Activated CD8-positive, alpha-beta T cell treated with anti-CD3 and anti-CD28 coated beads for 36 hours (primary cell): ENCODE measurements around the gene RAB26. TPM values are rescaled to one million over a fixed set of nuclear protein-coding genes. Genes with fewer than 3 reads are reported as not detected.

ENCODE experiments used
- ATAC-seq: fragments of 200-7000 bp; cut with Tn5 transposase; one replicate; pipeline ENCODE4 v1.10.0; 2021; ENCODE audit warnings: mild to moderate bottlenecking, moderate library complexity
- CTCF ChIA-PET: fragments of 350-600 bp; sonication (Branson Sonifier 250); formaldehyde crosslinking; loops from one replicate; lab custom pipeline; 2021; ENCODE audit warnings: antibody characterized with exemption; lab: Charles Lee
- POLR2A ChIA-PET: fragments of 350-600 bp; sonication (Branson Sonifier 250); formaldehyde crosslinking; loops from one replicate; lab custom pipeline; 2021; ENCODE audit warnings: antibody characterized with exemption; lab: Charles Lee
- DNase-seq: peaks from one replicate; pipeline ENCODE4 v3.0.0-alpha.2; 2020
- H3K27ac Mint-ChIP-seq: one replicate; pipeline ENCODE4 v1.8.0; 2021; ENCODE audit warnings: mild to moderate bottlenecking, mixed read lengths
- H3K27me3 Mint-ChIP-seq: one replicate; pipeline ENCODE4 v1.8.0; 2021; ENCODE audit warnings: mixed read lengths
- H3K36me3 Mint-ChIP-seq: one replicate; pipeline ENCODE4 v1.8.0; 2021; ENCODE audit warnings: low read depth, mixed read lengths
- H3K4me1 Mint-ChIP-seq: one replicate; pipeline ENCODE4 v1.8.0; 2021; ENCODE audit warnings: low read depth, mixed read lengths
- H3K4me3 Mint-ChIP-seq: one replicate; pipeline ENCODE4 v1.8.0; 2021; ENCODE audit warnings: mild to moderate bottlenecking, moderate library complexity, mixed read lengths
- H3K9me3 Mint-ChIP-seq: one replicate; pipeline ENCODE4 v1.8.0; 2021; ENCODE audit warnings: mixed read lengths
- CTCF ChIP-seq: fragments of 200-600 bp; IDR thresholded peaks from one replicate; pipeline ENCODE4 v1.8.0; 2022; ENCODE audit warnings: antibody characterized with exemption, mild to moderate bottlenecking
- intact Hi-C: fragments of 100-400 bp; cut with micrococcal nuclease; formaldehyde crosslinking; loops from one replicate; pipeline ENCODE4 v1.10.0; 2022
- total RNA-seq, 2 experiments: library from RNA; stranded (reverse); gene quantifications; one replicate each; pipeline ENCODE4 v1.2.3, GENCODE V29; 2021

Gene RAB26
- total RNA-seq, 2 experiments from 2014 or later, result 0.34 to 0.49 TPM

DNA sequence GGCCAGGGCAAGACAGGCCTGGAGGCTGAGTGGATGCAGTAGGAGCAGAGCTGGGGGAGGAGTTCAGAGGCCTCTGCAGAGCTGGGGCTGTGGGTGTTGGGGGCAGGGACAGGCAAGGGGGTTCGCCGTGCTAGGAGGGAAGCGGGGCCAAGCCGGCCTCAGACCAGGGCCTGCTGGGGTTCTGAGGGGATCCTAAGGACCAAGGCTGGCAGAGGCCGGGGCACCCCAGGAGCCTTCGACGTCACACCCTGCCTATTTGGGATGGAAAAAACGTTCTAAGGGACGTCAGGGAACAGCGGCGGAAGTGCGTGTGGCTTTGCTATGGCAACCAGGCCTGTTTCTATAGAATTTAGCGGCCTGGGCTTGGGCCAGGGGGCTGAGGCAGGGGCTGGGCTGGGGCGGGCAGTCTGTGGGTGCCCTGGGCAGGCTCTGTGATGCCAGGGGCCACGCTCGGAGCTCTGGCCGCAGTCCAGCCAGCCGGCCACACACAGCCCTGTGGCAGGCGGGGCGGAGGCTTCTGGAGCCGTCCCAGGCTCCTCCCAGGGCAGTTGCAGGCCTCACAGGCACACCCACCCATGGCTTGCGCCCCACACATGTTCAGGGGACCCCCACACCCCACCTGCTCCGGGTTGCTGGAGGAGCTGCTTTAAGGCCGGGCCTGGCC lies 10.9 kb downstream of the RAB26 start:
- ATAC-seq, result no peak
- ChIA-PET CTCF (no interaction called here), POLR2A (interaction anchor here (0.6 to 0.7 kb wide), 3 partner anchors 12 to 976 kb away, joined by 3 read pairs; no protein-coding TSS in a partner anchor)
- no peak overlapping the region for H3K4me3 Mint-ChIP-seq
- no peak for TF ChIP-seq CTCF
- H3K27me3 Mint-ChIP-seq, result no peaks in the 10 kb centered on the region
- H3K9me3 Mint-ChIP-seq, result no peaks in the 10 kb centered on the region
- intact Hi-C loops, result no loop called here
- H3K4me1 Mint-ChIP-seq, result peaks cover 19% of the 10 kb centered on the region
- no peak overlapping the region for H3K27ac Mint-ChIP-seq
- DNase-seq, result no peak
- H3K36me3 Mint-ChIP-seq, result peaks cover 16% of the 10 kb centered on the region

- Mint-ChIP-seq H3K9me3 (no peaks in the 10 kb centered on the region), H3K4me3 (no peak overlapping the region), H3K4me1 (peaks cover 19% of the 10 kb centered on the region), H3K27me3 (no peaks in the 10 kb centered on the region), H3K27ac (peak overlapping the region; percentile 30), H3K36me3 (peaks cover 9% of the 10 kb centered on the region)
- no peak for ATAC-seq
- intact Hi-C loops, result no loop called here
- ChIA-PET CTCF (no interaction called here), POLR2A (interaction anchor here (1.7 kb wide), 1 partner anchor 50 kb away, joined by 4 read pairs; the partner anchor contains the start of gene BRICD5)
- TF ChIP-seq CTCF, result no peak
- no peak for DNase-seq
Observed at GRCh38 chr16:2160915-2161551, 12.6 kb downstream of the RAB26 start.

DNA sequence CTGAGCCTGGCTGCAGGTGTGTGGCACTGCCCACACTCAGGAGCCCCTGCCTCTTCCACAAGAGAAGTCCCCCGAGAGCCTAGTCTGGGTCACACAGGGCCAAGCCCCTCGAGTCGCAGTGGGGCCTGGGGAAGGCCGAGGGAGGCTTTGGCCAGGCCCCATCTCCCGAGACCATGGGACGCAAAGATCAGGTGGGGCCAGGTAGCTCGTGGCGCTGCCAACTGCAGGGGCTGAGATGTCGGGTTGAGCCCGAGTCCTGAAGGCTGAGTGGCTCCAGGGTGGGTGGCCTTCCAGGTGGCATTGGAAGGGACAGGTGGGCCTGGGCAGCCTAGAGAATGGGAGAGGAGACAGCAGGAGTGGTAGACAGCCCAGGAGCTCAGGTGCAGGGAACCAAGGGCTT lies 13.5 kb downstream of the RAB26 start:
- no peak overlapping the region for H3K4me3 Mint-ChIP-seq
- TF ChIP-seq CTCF, result no peak
- no peaks in the 10 kb centered on the region for H3K27me3 Mint-ChIP-seq
- POLR2A ChIA-PET, result interaction anchor here (1.1 to 1.7 kb wide), 5 partner anchors 9 to 49 kb away, joined by 3 to 4 read pairs (median 4); partner anchors contain the start of gene BRICD5
- H3K9me3 Mint-ChIP-seq, result no peaks in the 10 kb centered on the region
- CTCF ChIA-PET, result no interaction called here
- intact Hi-C loops, result no loop called here
- DNase-seq (no peak), ATAC-seq (no peak)
- peaks cover 13% of the 10 kb centered on the region for H3K4me1 Mint-ChIP-seq
- H3K27ac Mint-ChIP-seq, result no peak overlapping the region
- peaks cover 8% of the 10 kb centered on the region for H3K36me3 Mint-ChIP-seq

DNA sequence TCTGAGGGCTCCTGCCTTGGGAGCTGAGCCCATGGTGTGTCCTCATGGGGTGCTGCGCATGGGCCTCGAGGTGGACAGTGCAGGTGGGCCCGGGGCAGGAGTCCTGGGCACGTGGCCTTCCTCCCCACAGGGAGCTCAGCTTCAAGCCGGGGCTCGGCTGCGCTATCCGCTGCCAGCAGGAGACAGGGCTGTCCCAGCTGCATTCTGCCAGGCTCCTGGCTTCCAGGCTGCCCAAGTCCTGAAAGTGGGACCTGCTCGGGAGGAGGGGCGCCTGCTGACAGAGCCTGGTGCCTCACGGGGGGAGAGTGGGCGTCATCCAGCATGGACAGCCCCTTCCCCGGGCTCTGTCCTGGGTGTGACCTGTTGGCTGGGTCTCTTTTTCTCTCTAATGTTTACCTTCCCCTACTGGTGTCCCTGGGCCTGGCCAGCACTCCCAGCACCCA lies 14.3 kb downstream of the RAB26 start:
- ChIA-PET POLR2A (interaction anchor here (1.1 to 1.4 kb wide), 4 partner anchors 10 to 31 kb away, joined by 3 to 4 read pairs (median 4); no protein-coding TSS in a partner anchor), CTCF (no interaction called here)
- no peak for ATAC-seq

More for the DNA sequence above, 14.3 kb downstream of the RAB26 start:
- Mint-ChIP-seq H3K27ac (no peak overlapping the region), H3K36me3 (peaks cover 8% of the 10 kb centered on the region), H3K9me3 (no peaks in the 10 kb centered on the region), H3K4me3 (no peak overlapping the region), H3K27me3 (no peaks in the 10 kb centered on the region), H3K4me1 (peaks cover 6% of the 10 kb centered on the region)
- intact Hi-C loops, result no loop called here
- TF ChIP-seq CTCF, result no peak
- no peak for DNase-seq
